Measurements from ENCODE around the gene CDKN2D.
A peak's percentile ranks its signal among the peaks of the same experiment; 100 is the strongest.
"Not testable (repeated sequence)": the region's sequence is repeated elsewhere in the genome, so short reads cannot be mapped to it uniquely, and the experiment has no call there.

CDKN2D gene

GRCh38 chr19:10593148-10593547, 24.4 kb upstream of the CDKN2D start:
- no peak overlapping the region for H3K4me3 ChIP-seq (ENCODE audit: low read length)
- no peak for TF ChIP-seq ZNF274 (IDR thresholded peaks at IDR 0.05; ENCODE audit: low read depth, low read length)

- TF ChIP-seq ZNF274 (IDR thresholded peaks at IDR 0.05; ENCODE audit: low read depth, low read length), result no peak
- no peak overlapping the region for H3K4me3 ChIP-seq (ENCODE audit: low read length)
Measured at GRCh38 chr19:10587839-10588150, 19.0 kb upstream of the CDKN2D start.

- no peak for TF ChIP-seq ZNF274 (IDR thresholded peaks at IDR 0.05; ENCODE audit: low read depth, low read length)
- no peak within 1 kb of the TSS for H3K4me3 ChIP-seq (ENCODE audit: low read length)
Measured at GRCh38 chr19:10587022-10587838, 18.5 kb upstream of the CDKN2D start, which contains the start of gene AP1M2. AP1M2 (minus strand) TSS chr19:10587312; CDS start chr19:10587231, 81 bp downstream.

GRCh38 chr19:10586396-10586795, 17.6 kb upstream of the CDKN2D start:
- no peak overlapping the region for H3K4me3 ChIP-seq (ENCODE audit: low read length)
- TF ChIP-seq ZNF274 (IDR thresholded peaks at IDR 0.05; ENCODE audit: low read depth, low read length), result no peak

- H3K4me3 ChIP-seq (ENCODE audit: low read length), result no peak overlapping the region
- TF ChIP-seq ZNF274 (IDR thresholded peaks at IDR 0.05; ENCODE audit: low read depth, low read length), result no peak
Measured at GRCh38 chr19:10583036-10583776, 14.4 kb upstream of the CDKN2D start.

- TF ChIP-seq ZNF274 (IDR thresholded peaks at IDR 0.05; ENCODE audit: low read depth, low read length), result no peak
- no peak overlapping the region for H3K4me3 ChIP-seq (ENCODE audit: low read length)
Measured at GRCh38 chr19:10582091-10582490, 13.3 kb upstream of the CDKN2D start.

- H3K4me3 ChIP-seq (ENCODE audit: low read length), result no peak overlapping the region
- no peak for TF ChIP-seq ZNF274 (IDR thresholded peaks at IDR 0.05; ENCODE audit: low read depth, low read length)
Measured at GRCh38 chr19:10580979-10581631, 12.3 kb upstream of the CDKN2D start.

GRCh38 chr19:10577951-10578350, 9.2 kb upstream of the CDKN2D start:
- H3K4me3 ChIP-seq (ENCODE audit: low read length), result no peak overlapping the region
- TF ChIP-seq ZNF274 (IDR thresholded peaks at IDR 0.05; ENCODE audit: low read depth, low read length), result no peak

GRCh38 chr19:10575011-10575716, 6.4 kb upstream of the CDKN2D start:
- H3K4me3 ChIP-seq (ENCODE audit: low read length), result no peak overlapping the region
- TF ChIP-seq ZNF274 (IDR thresholded peaks at IDR 0.05; ENCODE audit: low read depth, low read length), result no peak

GRCh38 chr19:10574462-10574861, 5.7 kb upstream of the CDKN2D start:
- no peak for TF ChIP-seq ZNF274 (IDR thresholded peaks at IDR 0.05; ENCODE audit: low read depth, low read length)
- H3K4me3 ChIP-seq (ENCODE audit: low read length), result no peak overlapping the region

- H3K4me3 ChIP-seq (ENCODE audit: low read length), result not testable (repeated sequence)
Measured at GRCh38 chr19:10573793-10574192, 5.0 kb upstream of the CDKN2D start.

GRCh38 chr19:10568062-10568825, 535 bp downstream of the CDKN2D start:
- no peak for TF ChIP-seq ZNF274 (IDR thresholded peaks at IDR 0.05; ENCODE audit: low read depth, low read length)
- peak overlapping the region; percentile 58; the same call in 1 of the 2 replicates for H3K4me3 ChIP-seq (ENCODE audit: low read length)

GRCh38 chr19:10567656-10568055, 1.1 kb downstream of the CDKN2D start:
- no peak for TF ChIP-seq ZNF274 (IDR thresholded peaks at IDR 0.05; ENCODE audit: low read depth, low read length)
- H3K4me3 ChIP-seq (ENCODE audit: low read length), result peak overlapping the region; percentile 58; the same call in 1 of the 2 replicates
